ENCODE results near the gene GTF2B.
"Not testable (repeated sequence)": the region's sequence is repeated elsewhere in the genome, so short reads cannot be mapped to it uniquely, and the experiment has no call there.

The GTF2B gene

DNA sequence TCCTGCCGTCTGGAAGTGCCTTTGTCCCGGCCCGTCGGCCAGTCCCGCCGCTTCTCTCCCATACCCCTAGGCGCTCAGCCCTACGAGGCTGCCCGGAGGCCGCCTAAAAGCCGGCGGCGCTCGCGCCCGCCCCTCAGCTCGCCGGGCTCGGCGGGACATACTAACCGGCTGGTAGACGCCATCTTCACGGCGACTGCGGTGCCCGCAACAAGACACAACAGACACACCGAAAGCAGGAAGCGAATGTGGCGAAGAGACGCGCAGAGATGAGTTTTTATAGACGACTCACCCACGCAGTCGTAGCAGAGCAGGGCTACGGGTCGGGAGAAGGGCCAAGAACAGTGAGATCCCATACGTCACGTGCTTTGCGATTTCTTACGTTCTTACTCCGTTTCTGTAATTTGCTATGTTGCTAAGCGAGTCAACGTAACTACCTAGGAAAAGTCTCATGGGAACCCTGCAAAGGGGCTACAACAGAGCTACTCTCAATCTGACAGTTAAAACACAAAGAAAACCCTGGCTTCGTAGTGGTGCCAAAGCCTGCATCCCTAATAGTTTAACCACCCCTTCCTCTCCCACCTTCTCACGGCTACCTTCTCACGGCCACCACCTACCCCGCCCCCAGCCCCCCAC, at the start of gene GTF2B:
TSS of gene GTF2B (minus strand) at position 250 of the 633 bp plus-strand sequence. CDS start at position 182, 68 bp downstream.
- Mint-ChIP-seq H3K27ac (peak within 1 kb of the TSS; percentile 93), H3K36me3 (ENCODE audit: low read depth) (peaks cover 26% of the 10 kb centered on the region), H3K27me3 (no peaks in the 10 kb centered on the region), H3K4me1 (ENCODE audit: low read depth) (peaks cover 49% of the 10 kb centered on the region), H3K4me3 (peak within 1 kb of the TSS; percentile 91), H3K9me3 (no peaks in the 10 kb centered on the region)

GRCh38 chr1:88938528-88938927, 47.2 kb upstream of the GTF2B start:
- H3K9me3 Mint-ChIP-seq; H3K4me1 Mint-ChIP-seq (ENCODE audit: low read depth); H3K4me3 Mint-ChIP-seq; H3K27me3 Mint-ChIP-seq; H3K27ac Mint-ChIP-seq: not testable (repeated sequence)
- H3K36me3 Mint-ChIP-seq (ENCODE audit: low read depth) = peaks cover 85% of the 10 kb centered on the region

DNA sequence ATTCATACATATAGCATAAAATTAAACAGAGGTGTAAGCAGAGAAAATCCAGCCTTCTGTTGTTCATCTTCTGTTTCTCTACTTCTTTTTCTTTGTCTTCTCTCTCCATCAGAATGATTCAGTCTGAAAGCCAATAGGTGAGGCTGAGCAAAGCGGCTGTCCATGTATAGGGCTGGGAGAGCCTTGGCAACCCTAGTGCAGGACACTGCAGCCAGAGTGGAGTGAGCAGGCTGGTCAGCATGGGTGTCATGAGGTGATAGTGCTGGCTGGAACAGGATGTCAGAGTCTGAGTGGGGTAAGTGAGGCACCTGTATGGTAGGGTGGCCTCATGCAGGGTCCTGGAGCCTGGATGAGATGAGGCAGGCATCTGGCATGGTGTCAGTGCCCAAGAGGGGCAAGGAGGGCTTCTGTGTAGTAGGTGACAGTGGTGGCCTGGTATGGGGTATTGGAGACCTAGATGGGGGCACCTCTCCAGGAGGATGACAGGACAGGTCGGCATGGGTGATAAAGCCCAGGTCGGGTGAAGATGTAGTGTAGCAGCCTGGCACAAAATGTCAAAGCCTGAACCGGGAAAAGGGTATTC, 45.5 kb upstream of the GTF2B start:
- peaks cover 82% of the 10 kb centered on the region for H3K36me3 Mint-ChIP-seq (ENCODE audit: low read depth)
- no peaks in the 10 kb centered on the region for H3K27me3 Mint-ChIP-seq
- H3K9me3 Mint-ChIP-seq = peaks cover 4% of the 10 kb centered on the region
- no peak overlapping the region for H3K4me3 Mint-ChIP-seq
- H3K4me1 Mint-ChIP-seq (ENCODE audit: low read depth) = no peaks in the 10 kb centered on the region
- H3K27ac Mint-ChIP-seq = peak overlapping the region; percentile 17

- Mint-ChIP-seq H3K9me3 (peaks cover 4% of the 10 kb centered on the region), H3K27ac (no peak overlapping the region), H3K27me3 (no peaks in the 10 kb centered on the region), H3K4me1 (ENCODE audit: low read depth) (no peaks in the 10 kb centered on the region), H3K36me3 (ENCODE audit: low read depth) (peaks cover 82% of the 10 kb centered on the region), H3K4me3 (no peak overlapping the region)
Measured at GRCh38 chr1:88936223-88936523, 44.8 kb upstream of the GTF2B start.

- no peak overlapping the region for H3K4me3 Mint-ChIP-seq
- H3K9me3 Mint-ChIP-seq = peaks cover 4% of the 10 kb centered on the region
- H3K36me3 Mint-ChIP-seq (ENCODE audit: low read depth) = peaks cover 81% of the 10 kb centered on the region
- no peak overlapping the region for H3K27ac Mint-ChIP-seq
- no peaks in the 10 kb centered on the region for H3K4me1 Mint-ChIP-seq (ENCODE audit: low read depth)
- no peaks in the 10 kb centered on the region for H3K27me3 Mint-ChIP-seq
Measured at GRCh38 chr1:88935522-88936222, 44.3 kb upstream of the GTF2B start.

GRCh38 chr1:88930176-88930575, 38.8 kb upstream of the GTF2B start:
- not testable (repeated sequence) for H3K4me3 Mint-ChIP-seq; H3K27ac Mint-ChIP-seq; H3K27me3 Mint-ChIP-seq; H3K4me1 Mint-ChIP-seq (ENCODE audit: low read depth); H3K9me3 Mint-ChIP-seq
- peaks cover 60% of the 10 kb centered on the region for H3K36me3 Mint-ChIP-seq (ENCODE audit: low read depth)

DNA sequence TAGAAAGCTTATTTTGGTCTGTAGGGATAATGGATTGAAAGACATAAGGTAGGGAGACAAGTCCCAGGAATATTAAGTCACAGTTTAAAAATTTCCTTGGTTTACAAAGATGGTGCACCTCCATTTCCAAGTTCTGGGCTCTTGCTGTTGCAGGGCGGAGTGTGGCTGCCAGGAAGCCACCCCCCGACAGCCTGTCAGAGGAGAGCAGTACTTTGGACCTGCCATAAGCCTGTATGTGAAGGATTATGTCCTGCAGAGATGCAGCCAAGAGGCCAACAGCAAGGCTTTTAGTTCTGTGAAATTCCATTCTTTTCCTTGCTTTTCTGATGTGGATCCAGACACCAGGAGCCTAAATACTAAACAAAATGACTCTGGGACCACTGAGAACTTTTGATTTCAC, 31.9 kb upstream of the GTF2B start:
- no peaks in the 10 kb centered on the region for H3K27me3 Mint-ChIP-seq
- H3K27ac Mint-ChIP-seq = no peak overlapping the region
- no peak overlapping the region for H3K4me3 Mint-ChIP-seq
- peaks cover 3% of the 10 kb centered on the region for H3K9me3 Mint-ChIP-seq
- peaks cover 81% of the 10 kb centered on the region for H3K36me3 Mint-ChIP-seq (ENCODE audit: low read depth)
- no peaks in the 10 kb centered on the region for H3K4me1 Mint-ChIP-seq (ENCODE audit: low read depth)

GRCh38 chr1:88922214-88922613, 30.8 kb upstream of the GTF2B start:
- no peak overlapping the region for H3K4me3 Mint-ChIP-seq
- peaks cover 2% of the 10 kb centered on the region for H3K4me1 Mint-ChIP-seq (ENCODE audit: low read depth)
- no peak overlapping the region for H3K27ac Mint-ChIP-seq
- peaks cover 9% of the 10 kb centered on the region for H3K9me3 Mint-ChIP-seq
- H3K27me3 Mint-ChIP-seq = no peaks in the 10 kb centered on the region
- H3K36me3 Mint-ChIP-seq (ENCODE audit: low read depth) = peaks cover 80% of the 10 kb centered on the region

- Mint-ChIP-seq H3K27ac (no peak overlapping the region), H3K4me3 (no peak overlapping the region), H3K4me1 (ENCODE audit: low read depth) (peaks cover 16% of the 10 kb centered on the region), H3K36me3 (ENCODE audit: low read depth) (peaks cover 84% of the 10 kb centered on the region), H3K27me3 (no peaks in the 10 kb centered on the region), H3K9me3 (peaks cover 22% of the 10 kb centered on the region)
Measured at GRCh38 chr1:88920845-88921244, 29.5 kb upstream of the GTF2B start.

- peaks cover 55% of the 10 kb centered on the region for H3K36me3 Mint-ChIP-seq (ENCODE audit: low read depth)
Measured at GRCh38 chr1:88917321-88918025, 26.1 kb upstream of the GTF2B start.

DNA sequence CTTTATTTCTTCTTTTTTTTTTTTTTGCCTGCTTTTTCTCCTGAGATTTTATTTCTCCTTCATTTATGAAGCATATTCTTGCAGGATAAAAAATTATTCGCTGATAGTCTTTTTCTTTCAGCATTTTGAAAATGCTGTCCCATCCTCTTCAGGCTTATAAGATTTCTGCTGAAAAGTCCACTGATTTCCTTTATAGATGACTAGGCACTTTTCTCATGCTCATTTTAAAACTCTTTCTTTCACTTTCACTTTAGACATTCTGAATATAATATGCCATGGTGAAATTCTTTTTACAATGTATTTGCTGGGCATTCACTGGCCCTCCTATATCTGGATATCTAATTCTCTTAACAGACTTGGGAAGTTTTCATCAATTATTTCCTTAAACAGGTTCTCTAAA, 25.5 kb upstream of the GTF2B start:
- Mint-ChIP-seq H3K27ac (peak overlapping the region; percentile 47), H3K4me3 (no peak overlapping the region), H3K9me3 (peaks cover 29% of the 10 kb centered on the region), H3K4me1 (ENCODE audit: low read depth) (peaks cover 16% of the 10 kb centered on the region), H3K36me3 (ENCODE audit: low read depth) (peaks cover 49% of the 10 kb centered on the region), H3K27me3 (no peaks in the 10 kb centered on the region)

More at GRCh38 chr1:88917321-88918025, 26.1 kb upstream of the GTF2B start:
- no peaks in the 10 kb centered on the region for H3K27me3 Mint-ChIP-seq
- peaks cover 16% of the 10 kb centered on the region for H3K4me1 Mint-ChIP-seq (ENCODE audit: low read depth)
- peaks cover 26% of the 10 kb centered on the region for H3K9me3 Mint-ChIP-seq
- H3K4me3 Mint-ChIP-seq = no peak overlapping the region
- no peak overlapping the region for H3K27ac Mint-ChIP-seq

GRCh38 chr1:88911800-88912199, 20.4 kb upstream of the GTF2B start:
- not testable (repeated sequence) for H3K27ac Mint-ChIP-seq; H3K4me1 Mint-ChIP-seq (ENCODE audit: low read depth); H3K4me3 Mint-ChIP-seq; H3K36me3 Mint-ChIP-seq (ENCODE audit: low read depth); H3K27me3 Mint-ChIP-seq
- peaks cover 19% of the 10 kb centered on the region for H3K9me3 Mint-ChIP-seq

DNA sequence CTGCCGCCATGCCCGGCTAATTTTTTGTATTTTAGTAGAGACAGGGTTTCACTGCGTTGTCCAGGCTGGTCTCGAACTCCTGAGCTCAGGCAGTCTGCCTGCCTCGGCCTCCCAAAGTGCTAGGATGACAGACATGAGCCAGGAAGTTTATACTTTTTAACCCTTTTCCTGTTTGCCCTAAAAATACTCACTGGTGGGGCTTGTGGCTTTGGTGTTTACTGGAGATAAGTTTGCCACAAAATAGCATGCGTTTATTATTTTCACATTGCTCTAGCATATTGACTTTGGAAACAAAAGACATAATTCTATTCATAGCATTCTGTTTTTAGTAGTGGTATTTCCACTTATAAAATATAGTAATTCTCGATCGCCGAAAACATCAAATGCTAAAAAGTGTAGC, 19.8 kb upstream of the GTF2B start:
- H3K4me1 Mint-ChIP-seq (ENCODE audit: low read depth) = peaks cover 3% of the 10 kb centered on the region
- no peak overlapping the region for H3K4me3 Mint-ChIP-seq
- no peaks in the 10 kb centered on the region for H3K36me3 Mint-ChIP-seq (ENCODE audit: low read depth)
- H3K27me3 Mint-ChIP-seq = no peaks in the 10 kb centered on the region
- H3K9me3 Mint-ChIP-seq = peaks cover 13% of the 10 kb centered on the region
- H3K27ac Mint-ChIP-seq = no peak overlapping the region

- Mint-ChIP-seq H3K4me3 (no peak overlapping the region), H3K36me3 (ENCODE audit: low read depth) (no peaks in the 10 kb centered on the region), H3K4me1 (ENCODE audit: low read depth) (no peaks in the 10 kb centered on the region), H3K9me3 (peaks cover 6% of the 10 kb centered on the region), H3K27ac (no peak overlapping the region), H3K27me3 (no peaks in the 10 kb centered on the region)
Measured at GRCh38 chr1:88910401-88910800, 19.0 kb upstream of the GTF2B start.

DNA sequence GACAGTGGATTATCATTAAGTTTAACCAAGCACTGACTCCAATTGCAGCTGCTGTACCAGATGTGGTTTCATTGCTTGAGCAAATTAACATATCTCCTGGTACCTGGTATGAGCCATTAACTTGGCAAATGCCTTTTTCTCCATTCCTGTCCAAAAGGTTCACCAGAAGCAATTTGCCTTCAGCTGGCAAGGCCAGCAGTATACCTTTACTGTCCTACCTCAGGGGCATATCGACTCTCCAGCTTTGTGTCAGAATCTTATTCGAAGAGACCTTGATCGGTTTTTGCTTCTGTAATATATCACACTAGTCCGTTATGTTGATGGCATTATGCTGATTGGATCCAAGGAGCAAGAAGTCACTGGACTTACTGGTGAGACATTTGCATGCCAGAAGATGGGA, 9.5 kb upstream of the GTF2B start:
- no peaks in the 10 kb centered on the region for H3K27me3 Mint-ChIP-seq
- H3K27ac Mint-ChIP-seq = no peak overlapping the region
- no peaks in the 10 kb centered on the region for H3K36me3 Mint-ChIP-seq (ENCODE audit: low read depth)
- no peaks in the 10 kb centered on the region for H3K4me1 Mint-ChIP-seq (ENCODE audit: low read depth)
- no peaks in the 10 kb centered on the region for H3K9me3 Mint-ChIP-seq
- no peak overlapping the region for H3K4me3 Mint-ChIP-seq
